Stimulated activated CD8-positive, alpha-beta memory T cell treated with anti-CD3 and anti-CD28 coated beads, Interleukin-2, amount 100 ng/mL, for 1 hour (primary cell): Measurements from ENCODE around the gene ASH1L.
"Not testable (repeated sequence)": the region's sequence is repeated elsewhere in the genome, so short reads cannot be mapped to it uniquely, and the experiment has no call there.

Source experiments
- DNase-seq, 2 donors: peaks; one replicate each; pipeline ENCODE4 v3.0.0-alpha.2; 2020; ENCODE audit warnings: low read depth in 2 of 2

Gene ASH1L

GRCh38 chr1:155307247-155307740, 255.3 kb downstream of the ASH1L start:
- no peak for DNase-seq

DNA sequence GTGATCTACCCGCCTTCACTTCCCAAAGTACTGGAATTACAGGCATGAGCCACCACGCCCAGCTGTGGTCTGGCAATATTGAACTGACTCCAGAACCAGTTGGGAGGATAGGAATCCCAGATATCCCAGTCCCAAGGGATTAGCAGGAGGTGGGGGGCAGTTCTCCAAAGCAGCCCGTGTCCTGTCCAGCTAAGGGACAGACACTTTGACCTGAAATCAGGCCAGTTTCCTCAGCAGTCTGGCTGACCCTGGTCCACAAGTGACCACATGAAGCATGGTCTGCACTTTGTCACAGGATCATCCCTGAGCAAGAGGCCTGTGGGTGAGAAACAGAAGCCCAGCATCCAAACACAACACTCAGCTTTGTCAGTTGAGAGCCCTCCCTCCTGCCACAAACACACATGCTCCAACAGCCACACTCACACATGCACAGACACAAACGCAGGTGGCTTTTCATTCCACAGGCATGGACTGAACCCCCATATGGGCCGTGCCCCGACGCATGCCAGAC, 256.7 kb downstream of the ASH1L start:
- no peak for DNase-seq

- DNase-seq = no peak
Measured at GRCh38 chr1:155304558-155305063, 258.0 kb downstream of the ASH1L start.

DNA sequence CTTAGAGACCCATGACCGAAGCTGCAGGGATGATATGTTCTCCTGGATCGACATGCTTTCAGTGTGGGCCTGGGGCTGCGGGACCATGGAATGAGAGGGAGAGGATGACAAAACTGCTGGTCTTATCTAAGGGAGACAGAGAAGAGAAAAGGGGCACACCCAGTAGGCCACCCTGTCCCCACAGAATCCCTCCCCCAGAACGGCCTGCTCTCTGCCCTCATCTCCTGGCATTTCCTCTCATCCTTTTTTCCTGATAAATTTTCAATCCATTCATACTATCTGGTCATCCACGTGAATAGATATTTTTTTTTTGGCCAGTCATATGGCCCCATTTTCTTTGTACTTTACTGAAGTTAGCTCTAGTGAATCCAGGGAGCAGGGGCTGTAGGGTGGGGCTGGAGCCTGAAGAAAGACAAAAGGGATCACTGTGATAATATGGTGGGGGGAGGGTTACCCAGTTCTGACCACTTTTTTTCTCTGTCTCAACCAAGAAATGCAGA, 261.2 kb downstream of the ASH1L start, which contains the start of gene PKLR:
Gene PKLR (minus strand): TSS at position 97 of the 500 bp plus-strand sequence. CDS start 43 bp downstream, at position 54.
- no peak for DNase-seq

GRCh38 chr1:155300553-155301329, 261.9 kb downstream of the ASH1L start:
- no peak for DNase-seq

DNA sequence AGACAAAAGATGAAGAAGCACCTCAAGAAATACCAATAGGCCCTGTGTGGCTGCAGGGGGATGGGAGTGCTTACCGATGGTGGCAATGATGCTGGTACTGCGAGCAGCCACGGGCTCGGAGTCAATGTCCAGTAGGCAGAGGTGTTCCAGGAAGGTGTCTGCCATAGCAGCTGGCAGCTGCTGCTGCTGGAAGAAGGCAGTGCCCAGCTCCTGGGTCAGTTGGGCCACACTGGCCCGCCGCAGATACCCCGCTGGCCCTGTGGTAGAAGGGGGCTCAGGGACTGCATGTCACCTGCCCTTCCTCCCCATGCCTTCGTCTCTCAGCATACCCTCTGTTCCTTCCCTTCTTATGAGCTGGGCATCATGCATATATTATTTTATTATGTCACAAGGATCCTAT, 262.6 kb downstream of the ASH1L start:
- no peak for DNase-seq

GRCh38 chr1:155297384-155297783, 265.2 kb downstream of the ASH1L start:
- no peak for DNase-seq

- DNase-seq = no peak
Measured at GRCh38 chr1:155296661-155297060, 265.9 kb downstream of the ASH1L start.

DNA sequence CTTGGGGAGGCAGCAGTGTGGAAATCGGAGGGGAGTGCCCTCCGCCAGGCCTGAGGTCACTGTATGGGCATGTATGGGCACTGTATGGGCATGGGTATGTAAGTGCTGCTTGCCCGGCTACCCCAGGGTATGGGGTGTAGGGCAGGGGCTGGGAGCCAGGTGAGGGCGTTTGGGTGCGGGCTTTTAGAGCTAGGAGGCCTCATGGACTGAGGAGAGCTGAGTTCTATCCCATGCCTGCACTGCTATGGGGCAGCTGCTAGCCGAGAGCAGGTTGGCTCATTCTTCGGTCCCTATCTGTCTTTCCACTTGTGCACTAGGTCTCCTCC, 266.7 kb downstream of the ASH1L start:
- no peak for DNase-seq

DNA sequence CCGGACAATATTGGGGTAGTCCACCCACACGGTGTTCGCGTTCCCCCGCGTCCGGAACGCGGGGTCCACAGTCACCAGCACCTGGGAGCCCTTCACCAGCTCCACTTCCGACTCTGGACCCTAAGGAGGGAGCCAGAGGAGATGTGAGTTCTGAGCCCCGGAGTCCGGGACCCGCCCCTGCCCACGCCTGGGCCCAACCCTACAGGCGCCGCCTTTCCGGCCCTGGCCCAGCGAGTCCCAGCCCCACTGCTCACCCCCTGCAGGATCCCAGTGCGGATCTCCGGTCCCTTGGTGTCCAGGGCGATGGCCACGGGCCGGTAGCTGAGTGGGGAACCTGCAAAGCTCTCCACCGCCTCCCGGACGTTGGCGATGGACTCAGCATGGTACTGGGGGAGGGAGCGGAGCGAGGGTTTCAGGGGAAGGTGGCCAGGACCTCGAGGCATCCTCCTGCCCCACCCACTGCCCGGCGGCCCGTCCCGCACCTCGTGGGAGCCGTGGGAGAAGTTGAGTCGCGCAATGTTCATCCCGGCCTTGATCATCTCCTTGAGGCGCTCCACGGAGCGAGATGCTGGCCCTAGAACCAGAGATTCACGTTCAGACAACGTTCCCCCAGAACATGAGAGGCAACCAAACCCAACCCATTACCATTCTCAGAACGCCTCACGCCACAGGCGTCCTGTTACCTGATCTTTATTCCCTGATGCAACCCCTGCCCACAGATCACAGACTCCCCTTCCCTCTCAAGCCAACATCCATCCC, 267.2 kb downstream of the ASH1L start:
- DNase-seq = no peak

GRCh38 chr1:155294520-155295182, 268.0 kb downstream of the ASH1L start:
- no peak for DNase-seq

GRCh38 chr1:155293086-155293749, 269.4 kb downstream of the ASH1L start:
- DNase-seq = no peak

- not testable (repeated sequence) for DNase-seq
Measured at GRCh38 chr1:155291006-155291405, 271.6 kb downstream of the ASH1L start.

GRCh38 chr1:155287987-155288543, 274.5 kb downstream of the ASH1L start:
- DNase-seq = no peak

GRCh38 chr1:155286544-155286943, 276.1 kb downstream of the ASH1L start:
- no peak for DNase-seq

DNA sequence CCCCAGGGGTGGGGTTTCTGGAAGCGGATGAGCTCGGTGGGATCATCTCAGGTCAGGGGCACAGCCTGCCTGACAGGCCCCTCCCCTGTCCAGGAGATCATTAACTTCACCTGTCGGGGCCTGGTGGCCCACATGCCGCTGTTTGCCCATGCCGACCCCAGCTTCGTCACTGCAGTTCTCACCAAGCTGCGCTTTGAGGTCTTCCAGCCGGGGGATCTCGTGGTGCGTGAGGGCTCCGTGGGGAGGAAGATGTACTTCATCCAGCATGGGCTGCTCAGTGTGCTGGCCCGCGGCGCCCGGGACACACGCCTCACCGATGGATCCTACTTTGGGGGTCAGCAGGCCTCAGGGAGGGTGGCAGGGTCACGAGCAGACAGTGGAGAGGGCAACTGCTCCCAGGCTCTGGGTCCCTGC, 277.0 kb downstream of the ASH1L start:
- DNase-seq = no peak
